ENCODE results near the gene CWF19L2.
"Not testable (repeated sequence)": the region's sequence is repeated elsewhere in the genome, so short reads cannot be mapped to it uniquely, and the experiment has no call there.

Gene CWF19L2

DNA sequence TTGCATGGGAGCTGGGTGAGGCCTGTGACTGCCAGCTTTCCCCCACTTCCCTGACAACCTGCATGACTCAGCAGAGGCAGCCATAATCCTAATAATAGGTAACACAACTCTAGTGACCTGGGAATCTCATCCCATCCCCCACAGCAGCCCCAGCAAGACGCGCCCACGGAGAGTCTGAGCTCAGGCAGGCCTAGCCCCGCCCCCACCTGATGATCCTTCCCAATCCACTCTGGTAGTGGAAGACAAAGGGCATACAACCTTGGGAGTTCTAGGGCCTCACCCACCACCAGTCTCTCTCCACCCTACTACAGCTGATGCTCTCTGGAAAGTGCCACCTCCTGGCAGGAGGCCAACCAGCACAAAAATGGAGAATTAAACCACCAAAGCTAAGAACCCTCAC, 60.3 kb downstream of the CWF19L2 start:
- H3K4me3 ChIP-seq (ENCODE audit: low read length) = no peak overlapping the region
- TF ChIP-seq ZNF274 (IDR thresholded peaks at IDR 0.05; ENCODE audit: low read depth, low read length) = no peak

DNA sequence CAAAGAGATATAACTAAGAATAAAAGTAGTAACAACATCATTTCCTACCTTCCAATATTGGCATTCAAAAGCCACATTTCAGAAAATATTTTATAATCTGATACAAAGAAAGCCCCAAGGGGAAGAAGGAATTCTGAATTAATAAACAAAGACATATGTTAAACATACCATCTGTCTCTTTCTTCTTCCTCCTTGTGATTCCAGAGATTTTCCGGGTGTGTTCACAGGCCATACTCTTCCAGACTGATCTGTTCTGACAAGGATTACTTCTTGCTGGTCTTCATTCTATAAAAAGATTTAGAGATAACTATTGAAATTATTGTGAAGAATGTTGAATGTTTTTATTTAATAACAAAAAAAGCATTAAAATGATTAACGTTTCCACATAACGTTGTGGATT, 65.0 kb downstream of the CWF19L2 start:
- no peak for TF ChIP-seq ZNF274 (IDR thresholded peaks at IDR 0.05; ENCODE audit: low read depth, low read length)
- no peak overlapping the region for H3K4me3 ChIP-seq (ENCODE audit: low read length)

DNA sequence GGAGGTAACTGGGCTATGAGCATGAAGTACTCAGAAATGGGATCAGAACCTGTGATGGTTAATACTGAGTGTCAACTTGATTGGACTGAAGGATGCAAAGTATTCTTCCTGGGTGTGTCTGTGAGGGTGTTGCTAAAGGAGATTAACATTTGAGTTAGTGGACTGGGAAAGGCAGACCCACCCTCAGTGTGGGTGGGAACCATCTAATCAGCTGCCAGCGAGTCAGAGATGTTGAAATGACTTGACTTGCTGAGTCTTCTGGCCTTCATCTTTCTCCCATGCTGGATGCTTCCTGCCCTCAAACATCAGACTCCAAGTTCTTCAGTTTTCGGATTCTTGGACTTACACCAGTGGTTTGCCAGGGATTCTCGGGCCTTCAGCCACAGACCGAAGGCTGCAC, 66.9 kb downstream of the CWF19L2 start:
- not testable (repeated sequence) for H3K4me3 ChIP-seq (ENCODE audit: low read length)

DNA sequence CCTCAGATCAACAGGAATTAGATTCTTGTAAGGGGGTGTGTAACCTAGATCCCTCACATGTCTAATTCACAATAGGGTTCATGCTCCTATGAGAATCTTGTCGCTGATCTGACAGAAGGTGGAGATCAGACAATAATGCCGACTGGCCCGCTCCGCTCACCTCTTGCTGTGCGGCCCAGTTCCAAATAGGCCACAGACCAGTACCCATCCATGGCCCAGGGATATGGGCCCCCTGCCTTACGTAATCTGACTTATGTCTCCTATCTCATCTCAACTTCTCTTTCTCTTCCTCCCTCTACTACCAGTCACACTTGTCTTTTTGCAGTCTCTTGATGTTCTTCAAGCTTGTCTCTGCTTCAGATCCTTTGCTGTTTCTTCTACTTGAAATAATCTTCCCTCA, 70.0 kb downstream of the CWF19L2 start:
- no peak for TF ChIP-seq ZNF274 (IDR thresholded peaks at IDR 0.05; ENCODE audit: low read depth, low read length)
- H3K4me3 ChIP-seq (ENCODE audit: low read length) = no peak overlapping the region

DNA sequence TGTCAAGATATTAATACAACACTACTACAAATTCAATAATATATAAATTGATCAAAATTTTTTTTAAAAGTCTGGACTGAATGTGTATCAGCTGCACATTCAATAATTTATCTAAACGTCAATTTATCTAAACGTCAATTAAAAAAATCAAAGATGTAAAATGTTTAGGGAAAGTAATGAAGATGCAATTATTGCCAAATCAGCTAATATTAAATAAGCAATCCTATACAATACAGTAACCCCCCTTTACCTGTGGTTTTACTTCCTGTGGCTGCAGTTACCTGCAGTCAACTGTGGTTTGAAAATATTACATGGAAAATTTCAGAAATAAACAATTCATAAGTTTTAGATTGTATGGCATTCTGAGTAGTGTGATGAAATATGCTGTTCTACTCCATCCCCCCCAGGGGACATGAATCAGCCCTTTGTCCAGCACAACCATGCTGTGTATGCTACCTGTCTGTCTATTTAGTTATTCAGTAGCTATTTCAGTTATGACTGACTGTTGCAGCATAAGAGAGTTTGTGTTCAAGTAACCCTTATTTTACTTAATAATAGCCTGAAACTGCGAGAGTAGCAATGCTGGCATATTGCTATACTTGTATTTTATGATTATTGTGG, 72.2 kb downstream of the CWF19L2 start:
- TF ChIP-seq ZNF274 (IDR thresholded peaks at IDR 0.05; ENCODE audit: low read depth, low read length) = no peak

DNA sequence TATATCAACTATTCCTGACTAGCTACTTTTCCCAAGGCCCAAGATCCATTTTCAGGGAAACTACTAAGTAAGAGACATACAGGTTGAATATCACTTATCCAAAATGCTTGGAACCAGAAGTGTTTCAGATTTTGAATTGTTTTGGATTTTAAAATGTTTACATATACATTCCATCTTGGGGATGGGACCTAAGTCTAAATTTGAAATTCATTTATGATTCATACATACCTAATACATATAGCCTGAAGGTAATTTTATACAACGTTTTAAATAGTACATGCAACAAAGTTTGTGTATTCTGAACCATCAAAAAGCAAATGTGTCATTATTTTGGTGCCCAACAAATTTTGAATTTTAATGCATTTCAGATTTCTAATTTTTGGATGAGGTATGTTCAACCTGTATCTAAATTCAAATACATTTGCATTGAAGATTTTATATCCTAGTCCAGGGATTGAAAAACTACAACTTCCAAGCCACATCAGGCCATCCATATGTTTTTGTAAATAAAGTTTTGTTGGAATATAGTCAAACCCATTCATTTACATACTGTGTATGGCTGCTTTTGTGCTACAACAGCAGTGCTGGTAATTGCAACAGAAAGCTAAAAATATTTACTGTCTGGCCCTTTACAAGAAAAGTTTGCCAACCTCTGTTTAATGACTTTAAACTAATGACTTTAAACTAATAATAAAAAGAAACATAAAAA, 73.3 kb downstream of the CWF19L2 start:
- H3K4me3 ChIP-seq (ENCODE audit: low read length) = no peak overlapping the region
- no peak for TF ChIP-seq ZNF274 (IDR thresholded peaks at IDR 0.05; ENCODE audit: low read depth, low read length)

More for the DNA sequence above, 72.2 kb downstream of the CWF19L2 start:
- H3K4me3 ChIP-seq (ENCODE audit: low read length) = no peak overlapping the region

DNA sequence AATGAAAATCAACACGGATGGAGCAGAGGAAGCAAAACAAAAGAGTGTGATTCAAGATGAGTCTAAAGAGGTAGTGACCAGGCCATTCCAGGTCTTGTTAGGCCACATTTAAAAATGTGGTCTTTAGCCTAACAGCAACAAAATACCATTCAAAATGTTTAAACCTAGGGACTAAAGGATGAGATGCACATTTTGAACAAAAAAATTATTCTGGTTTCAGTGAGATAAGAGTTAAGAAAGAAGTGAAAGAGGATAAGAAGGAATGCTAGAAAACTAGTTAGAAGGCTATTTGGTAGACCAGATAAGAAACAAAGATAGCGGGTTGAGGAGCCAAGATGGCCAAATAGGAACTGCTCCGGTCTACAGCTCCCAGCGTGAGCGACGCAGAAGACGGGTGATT, 85.2 kb downstream of the CWF19L2 start:
- no peak overlapping the region for H3K4me3 ChIP-seq (ENCODE audit: low read length)
- no peak for TF ChIP-seq ZNF274 (IDR thresholded peaks at IDR 0.05; ENCODE audit: low read depth, low read length)

DNA sequence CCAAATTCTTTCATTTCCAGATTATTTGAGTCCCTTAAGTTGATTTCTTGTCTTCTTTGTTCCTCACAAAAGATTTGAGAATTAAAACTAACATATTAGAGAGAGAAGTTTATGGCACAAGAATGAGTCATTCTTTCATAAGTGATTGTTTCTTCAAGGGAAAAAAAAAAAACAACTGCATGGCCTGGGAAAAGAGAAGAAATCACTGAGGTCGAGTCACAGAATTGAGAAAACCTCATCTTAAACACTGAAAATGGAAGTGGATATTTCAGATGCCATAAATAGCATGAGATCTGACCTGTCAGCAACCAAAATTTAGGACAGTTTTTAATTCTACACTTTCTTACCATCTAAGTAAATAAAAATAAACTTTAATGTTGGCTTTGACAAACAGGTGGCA, 87.2 kb downstream of the CWF19L2 start:
- H3K4me3 ChIP-seq (ENCODE audit: low read length) = no peak overlapping the region
- TF ChIP-seq ZNF274 (IDR thresholded peaks at IDR 0.05; ENCODE audit: low read depth, low read length) = no peak

DNA sequence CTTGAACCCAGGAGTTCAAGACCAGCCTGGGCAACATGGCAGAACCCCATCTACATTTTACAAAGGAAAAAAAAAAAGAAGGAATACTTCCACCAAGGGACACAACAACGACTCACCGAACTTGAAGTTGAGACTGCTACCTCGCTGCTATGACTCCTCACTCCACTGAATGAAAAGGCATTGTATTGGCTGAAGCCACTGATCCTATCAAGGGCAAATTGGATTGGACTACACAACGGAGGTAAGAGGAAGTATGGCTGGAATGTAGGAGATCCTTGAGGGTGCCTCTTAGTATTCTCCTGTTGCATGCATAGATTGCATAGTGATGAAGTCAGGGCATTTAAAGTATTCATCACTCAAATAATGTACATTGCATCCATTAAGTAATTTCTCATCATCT, 97.9 kb downstream of the CWF19L2 start:
- no peak for TF ChIP-seq ZNF274 (IDR thresholded peaks at IDR 0.05; ENCODE audit: low read depth, low read length)
- H3K4me3 ChIP-seq (ENCODE audit: low read length) = no peak overlapping the region

DNA sequence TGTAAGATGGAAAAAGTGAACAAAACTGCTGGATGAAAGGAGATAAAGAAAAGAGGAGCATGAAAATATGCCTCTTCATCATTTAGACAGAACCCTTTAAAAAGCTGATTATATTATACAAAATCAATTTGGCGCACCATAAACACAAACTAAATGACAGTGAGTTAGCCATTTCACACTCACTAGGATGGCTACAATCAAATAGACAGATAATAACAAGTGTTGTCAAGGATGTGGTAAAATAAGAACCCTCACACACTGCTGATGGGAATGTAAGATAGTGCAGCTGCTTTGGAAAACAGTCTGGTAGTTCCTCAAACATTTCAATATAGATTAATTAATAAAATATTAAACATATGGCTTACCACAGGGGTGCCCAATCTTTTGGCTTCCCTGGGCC, 99.7 kb downstream of the CWF19L2 start:
- no peak overlapping the region for H3K4me3 ChIP-seq (ENCODE audit: low read length)
- no peak for TF ChIP-seq ZNF274 (IDR thresholded peaks at IDR 0.05; ENCODE audit: low read depth, low read length)

DNA sequence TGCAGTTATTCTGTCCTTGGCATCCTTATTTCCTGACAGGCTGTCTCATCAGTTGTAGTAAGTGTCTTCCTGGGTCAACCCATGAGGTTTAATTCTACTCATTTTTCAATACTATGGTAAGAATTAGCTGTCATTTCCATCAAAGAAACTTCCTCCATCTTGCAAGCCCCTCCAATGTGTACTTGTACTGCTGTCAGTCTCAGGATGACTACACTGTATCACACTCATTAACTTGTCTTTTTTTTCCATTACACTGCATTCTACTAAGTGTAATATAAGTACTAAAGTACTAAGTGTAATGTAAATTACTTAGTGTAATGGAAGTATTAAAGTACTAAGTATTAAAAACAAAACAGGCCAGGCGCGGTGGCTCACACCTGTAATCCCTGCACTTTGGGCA, 102.8 kb downstream of the CWF19L2 start:
- no peak for TF ChIP-seq ZNF274 (IDR thresholded peaks at IDR 0.05; ENCODE audit: low read depth, low read length)
- no peak overlapping the region for H3K4me3 ChIP-seq (ENCODE audit: low read length)

DNA sequence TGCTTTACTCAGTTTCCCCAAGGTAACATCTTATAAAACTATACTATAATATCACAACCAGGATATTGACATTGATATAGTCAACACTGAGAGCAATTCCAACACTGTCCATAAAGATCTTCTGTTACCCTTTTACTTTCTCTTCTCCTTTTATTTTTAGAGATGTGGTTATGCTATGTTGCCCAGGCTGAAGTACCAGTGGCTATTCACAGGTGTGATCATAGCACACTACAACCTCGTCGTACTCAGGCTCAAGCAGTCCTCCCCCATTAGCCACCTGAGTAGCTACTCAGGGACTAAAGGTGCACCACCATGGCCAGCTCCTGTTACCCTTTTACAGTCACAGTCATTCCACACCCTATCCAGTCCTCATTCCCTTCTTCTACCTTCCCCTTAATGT, 119.7 kb downstream of the CWF19L2 start:
- H3K4me3 ChIP-seq (ENCODE audit: low read length) = no peak overlapping the region
- no peak for TF ChIP-seq ZNF274 (IDR thresholded peaks at IDR 0.05; ENCODE audit: low read depth, low read length)

DNA sequence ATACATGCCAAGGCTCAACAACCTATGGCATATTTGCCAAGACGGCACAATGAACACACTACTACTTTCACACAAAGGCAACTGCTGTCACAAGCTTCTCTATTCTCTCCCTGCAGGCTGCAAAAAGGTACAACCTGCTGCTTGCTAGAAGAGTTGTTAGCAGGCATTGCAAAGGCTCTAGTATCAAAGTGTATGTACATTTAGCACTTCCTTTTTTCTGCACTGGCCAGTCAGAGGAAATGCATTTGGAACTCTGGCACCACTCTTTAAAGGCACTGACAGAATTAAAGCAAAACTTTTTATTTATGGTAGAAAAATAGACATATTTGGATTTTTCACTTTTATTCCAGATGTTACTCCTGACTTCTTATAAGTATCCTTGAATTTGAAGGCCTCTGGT, 125.9 kb downstream of the CWF19L2 start:
- no peak overlapping the region for H3K4me3 ChIP-seq (ENCODE audit: low read length)

DNA sequence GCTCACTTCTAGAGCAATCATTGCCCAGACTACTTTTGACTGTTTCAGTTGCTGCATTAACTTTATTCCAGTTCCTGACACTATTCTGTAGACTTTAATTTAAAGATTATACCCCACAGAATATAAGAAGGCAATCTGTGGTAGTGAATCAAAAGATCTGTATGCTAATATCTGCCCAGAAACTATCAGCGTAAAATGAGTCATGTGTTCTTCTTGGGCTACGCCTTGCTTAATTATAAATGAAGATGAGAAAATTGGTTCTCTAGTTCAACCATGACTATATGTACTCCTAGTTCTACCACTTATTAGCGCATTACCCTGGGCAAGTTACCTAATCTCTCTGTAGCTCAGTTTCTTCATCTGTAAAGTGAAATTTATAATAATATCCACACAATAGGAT, 128.5 kb downstream of the CWF19L2 start:
- H3K4me3 ChIP-seq (ENCODE audit: low read length) = no peak overlapping the region
- TF ChIP-seq ZNF274 (IDR thresholded peaks at IDR 0.05; ENCODE audit: low read depth, low read length) = no peak

More for the DNA sequence above, 125.9 kb downstream of the CWF19L2 start:
- TF ChIP-seq ZNF274 (IDR thresholded peaks at IDR 0.05; ENCODE audit: low read depth, low read length) = no peak

DNA sequence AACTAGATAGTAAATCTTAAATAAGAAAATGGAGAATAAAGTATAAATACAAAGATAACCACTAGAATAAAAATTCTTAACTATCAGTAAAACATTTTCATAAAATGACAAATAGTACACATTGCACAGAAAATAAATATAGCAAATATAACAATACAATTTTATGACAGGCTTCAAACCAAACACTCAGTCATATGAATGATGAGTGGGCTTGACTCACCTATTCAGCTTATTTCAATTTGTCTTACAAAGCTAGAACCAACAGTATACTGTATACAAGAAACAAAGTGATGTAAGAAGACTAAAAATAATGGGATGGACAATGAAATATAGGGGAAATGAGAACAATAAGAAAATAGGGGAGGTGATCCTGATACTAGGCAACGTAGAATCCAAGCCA, 141.2 kb downstream of the CWF19L2 start:
- H3K4me3 ChIP-seq (ENCODE audit: low read length) = no peak overlapping the region
- no peak for TF ChIP-seq ZNF274 (IDR thresholded peaks at IDR 0.05; ENCODE audit: low read depth, low read length)

DNA sequence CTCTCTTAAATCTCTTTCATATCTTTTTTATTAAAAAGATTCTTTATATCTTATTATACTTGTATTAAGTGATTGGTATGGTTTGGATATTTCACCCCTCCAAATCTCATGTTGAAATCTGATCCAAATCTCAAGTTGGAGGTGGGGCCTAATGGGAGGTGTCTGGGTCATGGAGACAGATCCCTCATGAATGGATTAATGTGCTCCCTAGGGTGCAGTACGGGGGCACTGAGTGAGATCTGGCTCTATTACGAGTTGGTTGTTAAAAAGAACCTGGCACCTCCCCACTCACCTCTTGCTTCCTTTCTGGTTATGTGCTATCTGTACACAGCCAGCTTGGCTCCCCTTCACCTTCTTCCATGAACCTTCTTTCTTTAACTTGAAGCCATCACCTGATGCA, 149.6 kb downstream of the CWF19L2 start:
- no peak for TF ChIP-seq ZNF274 (IDR thresholded peaks at IDR 0.05; ENCODE audit: low read depth, low read length)

More for the DNA sequence above, 149.6 kb downstream of the CWF19L2 start:
- H3K4me3 ChIP-seq (ENCODE audit: low read length) = no peak overlapping the region

All from GM08714 (cell line).